HuH-7.5 (cell line): Measurements from ENCODE around the gene ZFYVE26.
"Not testable (repeated sequence)": the region's sequence is repeated elsewhere in the genome, so short reads cannot be mapped to it uniquely, and the experiment has no call there.

Experiments
- DNase-seq: peaks from one replicate; pipeline ENCODE4 v3.0.0; 2011; ENCODE audit warnings: low spot score

The ZFYVE26 gene

GRCh38 chr14:67749341-67750084 lies 66.9 kb downstream of the ZFYVE26 start:
- DNase-seq = no peak

- DNase-seq = no peak
Observed at GRCh38 chr14:67748312-67748711, 68.1 kb downstream of the ZFYVE26 start.

- DNase-seq = no peak
Observed at GRCh38 chr14:67746927-67747326, 69.5 kb downstream of the ZFYVE26 start.

GRCh38 chr14:67744046-67744445 lies 72.3 kb downstream of the ZFYVE26 start:
- no peak for DNase-seq

- peak; percentile 47 for DNase-seq
Observed at GRCh38 chr14:67738740-67739504, 77.5 kb downstream of the ZFYVE26 start.

- DNase-seq = no peak
Observed at GRCh38 chr14:67736771-67737170, 79.6 kb downstream of the ZFYVE26 start.

- no peak for DNase-seq
Observed at GRCh38 chr14:67735336-67736147, 80.8 kb downstream of the ZFYVE26 start.

GRCh38 chr14:67734675-67735074 lies 81.7 kb downstream of the ZFYVE26 start:
- no peak for DNase-seq

GRCh38 chr14:67733616-67734015 lies 82.8 kb downstream of the ZFYVE26 start:
- no peak for DNase-seq

- DNase-seq = no peak
Observed at GRCh38 chr14:67729072-67729885, 87.1 kb downstream of the ZFYVE26 start.

GRCh38 chr14:67728258-67728657 lies 88.1 kb downstream of the ZFYVE26 start:
- no peak for DNase-seq

- DNase-seq = no peak
Observed at GRCh38 chr14:67727361-67727760, 89.0 kb downstream of the ZFYVE26 start.

- no peak for DNase-seq
Observed at GRCh38 chr14:67725171-67725570, 91.2 kb downstream of the ZFYVE26 start.

GRCh38 chr14:67722293-67722692 lies 94.1 kb downstream of the ZFYVE26 start:
- DNase-seq = no peak

- DNase-seq = no peak
Observed at GRCh38 chr14:67721875-67722274, 94.5 kb downstream of the ZFYVE26 start.

- DNase-seq = no peak
Observed at GRCh38 chr14:67719866-67720265, 96.5 kb downstream of the ZFYVE26 start.

- not testable (repeated sequence) for DNase-seq
Observed at GRCh38 chr14:67719385-67719784, 97.0 kb downstream of the ZFYVE26 start.

- no peak for DNase-seq
Observed at GRCh38 chr14:67718265-67718664, 98.1 kb downstream of the ZFYVE26 start.

GRCh38 chr14:67717048-67717447 lies 99.3 kb downstream of the ZFYVE26 start:
- DNase-seq = no peak

- no peak for DNase-seq
Observed at GRCh38 chr14:67710209-67710608, 106.2 kb downstream of the ZFYVE26 start.

GRCh38 chr14:67709796-67710195 lies 106.6 kb downstream of the ZFYVE26 start:
- DNase-seq = not testable (repeated sequence)

GRCh38 chr14:67709346-67709745 lies 107.0 kb downstream of the ZFYVE26 start:
- DNase-seq = not testable (repeated sequence)
